CD4-positive, alpha-beta T cell treated with Interleukin-2 at 100 ng/mL for 4 hours (primary cell): ENCODE data around the gene TPCN2.
A peak's percentile ranks its signal among the peaks of the same experiment; 100 is the strongest.

ENCODE experiments used
- DNase-seq: peaks from one replicate; pipeline ENCODE4 v3.0.0-alpha.2; 2020; ENCODE audit warnings: low spot score

Gene TPCN2

GRCh38 chr11:69113226-69113625 is 64.5 kb downstream of the TPCN2 start:
- no peak for DNase-seq

DNA sequence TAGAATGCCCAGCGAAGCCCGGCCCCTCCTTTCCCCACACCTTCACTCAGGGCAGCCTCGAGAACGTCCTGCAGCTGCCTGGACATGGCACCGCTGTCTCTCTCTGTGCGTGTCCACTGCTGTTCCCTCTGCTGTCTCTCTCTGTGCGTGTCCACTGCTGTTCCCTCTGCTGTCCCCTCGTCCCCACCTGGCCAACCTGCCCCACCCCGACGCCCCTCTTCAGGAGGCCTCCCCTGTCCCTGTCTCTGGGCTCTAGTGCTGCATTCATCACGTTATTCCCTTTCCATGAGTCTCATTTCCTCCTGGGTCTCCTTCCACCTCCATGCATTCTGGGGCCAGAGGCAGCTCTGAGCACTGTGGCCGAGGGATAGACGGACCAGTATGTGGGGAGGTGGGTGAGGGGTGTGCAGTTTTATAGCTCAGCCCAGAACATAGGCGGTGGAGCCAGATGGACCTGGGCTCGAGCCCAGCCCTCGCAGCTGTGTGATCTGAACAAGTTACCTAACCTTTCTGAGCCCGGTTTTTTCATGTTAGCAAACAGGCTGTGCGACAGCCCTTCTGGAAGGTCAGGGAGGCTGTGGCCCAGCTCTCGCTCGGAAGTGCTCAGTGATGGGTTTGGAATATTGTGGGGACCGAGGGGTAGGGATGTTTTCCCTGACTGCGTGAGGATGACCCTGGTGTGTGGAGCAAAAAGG is 65.1 kb downstream of the TPCN2 start:
- no peak for DNase-seq

GRCh38 chr11:69114362-69114761 is 65.6 kb downstream of the TPCN2 start:
- DNase-seq: no peak

GRCh38 chr11:69114811-69115523 is 66.2 kb downstream of the TPCN2 start:
- DNase-seq: no peak

- no peak for DNase-seq
Measured at GRCh38 chr11:69115586-69116560, 67.1 kb downstream of the TPCN2 start.

- no peak for DNase-seq
Measured at GRCh38 chr11:69116671-69117070, 67.9 kb downstream of the TPCN2 start.

- DNase-seq: no peak
Measured at GRCh38 chr11:69119190-69119589, 70.5 kb downstream of the TPCN2 start.

DNA sequence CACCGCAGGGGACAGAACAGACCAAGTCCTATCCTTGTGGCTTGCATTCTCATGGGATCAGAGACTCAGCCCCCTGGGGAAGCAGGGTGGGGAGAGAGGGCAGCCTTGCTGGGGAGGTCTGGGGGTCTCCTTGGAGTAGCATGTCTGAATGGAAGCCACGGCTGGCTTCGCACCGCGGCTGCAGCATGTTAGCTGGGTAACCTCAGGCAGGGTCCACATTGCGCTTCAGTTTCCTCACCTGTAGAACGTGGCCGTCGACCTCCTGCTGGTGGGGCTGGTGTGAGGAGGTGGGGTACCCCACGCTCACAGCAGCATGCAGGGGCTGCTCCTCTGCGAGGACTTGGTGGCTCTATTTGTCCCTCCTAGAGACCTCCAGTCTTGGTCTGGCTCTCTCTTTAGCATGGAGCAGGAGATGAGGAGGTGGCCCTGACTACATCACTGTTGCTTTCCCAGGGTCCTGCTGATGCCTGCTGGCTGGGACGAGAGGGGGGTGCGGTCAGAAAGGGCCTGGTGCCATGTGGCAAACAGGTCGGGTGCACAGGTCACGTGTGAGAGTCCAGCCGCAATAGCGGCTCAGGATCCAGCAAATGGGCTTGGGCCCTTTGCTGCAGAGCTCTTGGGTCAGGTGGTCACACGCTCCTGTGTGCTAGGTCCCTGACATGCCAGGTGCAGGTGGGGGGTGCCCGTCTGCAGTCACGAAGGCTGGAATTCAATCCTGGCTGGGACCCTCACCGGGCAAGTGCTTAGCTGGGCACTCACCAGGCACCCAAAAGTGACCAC is 71.6 kb downstream of the TPCN2 start:
- no peak for DNase-seq

- DNase-seq: no peak
Measured at GRCh38 chr11:69121021-69121420, 72.3 kb downstream of the TPCN2 start.

GRCh38 chr11:69121621-69122325 is 73.0 kb downstream of the TPCN2 start:
- no peak for DNase-seq

GRCh38 chr11:69122326-69122629 is 73.5 kb downstream of the TPCN2 start:
- DNase-seq: no peak

DNA sequence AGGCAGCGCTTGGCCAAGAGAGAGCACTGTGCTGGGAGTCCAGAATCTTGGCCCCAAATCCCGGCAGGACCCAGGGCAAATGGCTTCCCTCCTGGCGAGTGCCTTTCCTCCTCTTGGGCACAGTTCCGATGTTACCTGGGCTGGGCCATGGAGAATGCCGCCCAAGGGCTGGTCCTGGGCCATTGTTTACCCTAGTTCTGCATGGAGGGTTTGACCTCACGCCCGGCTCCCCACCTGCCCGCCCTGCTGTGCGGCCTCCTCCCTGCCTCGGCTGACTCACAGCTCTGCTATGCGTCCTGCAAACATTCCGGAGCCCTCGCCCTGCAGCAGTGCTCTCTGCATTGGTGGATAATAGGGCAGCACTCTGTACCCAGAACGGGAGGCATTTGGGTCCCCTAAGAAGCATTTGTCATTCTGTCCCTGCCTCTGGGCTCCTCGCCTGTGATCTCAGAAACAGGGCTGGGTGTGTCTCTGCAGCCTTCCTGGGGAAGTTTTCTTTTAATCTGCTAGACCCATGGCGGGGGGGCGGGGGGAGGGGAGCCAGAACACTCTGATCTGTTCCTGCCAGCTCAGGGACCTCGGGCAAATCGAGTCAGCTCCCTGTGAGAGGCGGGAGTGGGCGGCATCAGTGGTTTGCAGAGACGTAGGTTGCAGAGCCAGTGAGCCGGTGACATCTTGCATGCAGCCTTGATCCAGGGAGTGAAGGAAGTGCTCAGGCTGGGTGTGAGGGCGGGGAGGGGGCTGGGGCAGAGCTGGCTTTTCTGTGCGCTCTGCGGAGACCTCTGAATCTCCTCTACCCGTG is 74.1 kb downstream of the TPCN2 start:
- DNase-seq: peak; percentile 61

GRCh38 chr11:69123593-69124545 is 75.1 kb downstream of the TPCN2 start:
- no peak for DNase-seq

GRCh38 chr11:69125861-69126260 is 77.1 kb downstream of the TPCN2 start:
- no peak for DNase-seq

DNA sequence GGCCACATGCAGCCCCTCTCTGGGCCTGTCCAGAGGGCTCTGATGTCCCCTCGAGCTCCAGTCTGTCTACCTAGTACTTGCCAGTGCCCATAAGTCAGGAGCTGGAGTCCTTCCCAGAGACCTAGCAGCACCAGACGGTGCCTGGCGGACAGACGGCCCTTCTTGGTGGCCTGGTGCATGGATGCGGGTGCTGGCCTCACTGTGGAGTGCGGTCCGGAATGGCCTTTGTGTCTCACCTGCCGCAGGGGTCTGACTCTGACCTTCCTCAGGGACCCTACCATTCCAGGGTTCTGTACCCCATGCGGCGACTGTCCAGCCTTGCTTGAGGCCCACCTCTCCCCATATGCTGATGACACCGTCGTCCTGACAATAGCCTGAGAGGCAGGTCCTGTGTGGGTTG is 77.6 kb downstream of the TPCN2 start:
- no peak for DNase-seq

- DNase-seq: no peak
Measured at GRCh38 chr11:69127081-69127850, 78.5 kb downstream of the TPCN2 start.

DNA sequence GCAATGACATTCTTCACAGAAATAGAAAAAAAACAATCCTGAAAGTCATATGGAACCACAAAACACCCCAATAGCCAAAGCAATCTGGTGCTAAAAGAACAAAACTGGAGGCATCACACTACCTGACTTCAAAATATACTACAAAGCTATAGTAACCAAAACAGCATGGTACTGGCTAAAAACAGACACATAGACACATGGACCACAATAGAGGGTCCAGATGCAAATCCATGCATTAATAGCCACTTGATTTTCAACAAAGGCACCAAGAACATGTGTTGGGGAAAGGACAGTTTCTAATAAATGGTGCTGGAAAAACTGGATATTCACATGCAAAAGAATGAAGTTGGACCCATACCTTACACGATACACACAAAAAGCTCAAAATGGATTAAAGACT is 79.2 kb downstream of the TPCN2 start:
- DNase-seq: no peak

DNA sequence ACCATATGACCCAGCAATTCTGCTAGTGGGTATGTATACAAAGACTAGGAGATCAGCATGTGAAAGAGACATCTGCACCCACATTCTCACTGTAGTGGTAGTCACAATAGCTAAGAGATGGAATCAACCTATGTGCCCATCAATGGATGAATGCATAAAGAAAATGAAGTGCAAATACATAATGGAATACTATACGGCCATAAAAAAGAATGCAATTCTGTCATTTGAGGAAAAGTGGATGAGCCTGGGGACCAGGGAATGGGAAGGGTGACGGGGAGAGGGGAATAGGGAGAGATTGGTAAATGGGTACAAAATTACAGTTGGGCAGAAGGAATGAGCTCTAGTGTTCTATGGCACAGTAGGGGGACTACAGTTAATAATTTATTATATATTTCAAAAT is 80.3 kb downstream of the TPCN2 start:
- no peak for DNase-seq

GRCh38 chr11:69129647-69130046 is 80.9 kb downstream of the TPCN2 start:
- DNase-seq: no peak
